DOHH2 (cell line): Measurements from ENCODE around the gene PLPP7.

Experiments
- EZH2phosphoT487 ChIP-seq: fragments of 200-600 bp; sonication (generic); IDR thresholded peaks from 2 replicates; pipeline ENCODE4 v1.6.1; 2017; ENCODE audit warnings: borderline replicate concordance, mild to moderate bottlenecking, antibody characterized with exemption, low read length, moderate library complexity, mixed read lengths
- TF ChIP-seq, protein P1 (sequence below): fragments of 200-600 bp; sonication (generic); IDR thresholded peaks from one replicate; pipeline ENCODE4 v1.5.1; 2014; ENCODE audit warnings: antibody characterized with exemption, mild to moderate bottlenecking, low read depth, low read length; ENCODE audit not compliant: poor library complexity, severe bottlenecking

- TF ChIP-seq, protein P1, sequence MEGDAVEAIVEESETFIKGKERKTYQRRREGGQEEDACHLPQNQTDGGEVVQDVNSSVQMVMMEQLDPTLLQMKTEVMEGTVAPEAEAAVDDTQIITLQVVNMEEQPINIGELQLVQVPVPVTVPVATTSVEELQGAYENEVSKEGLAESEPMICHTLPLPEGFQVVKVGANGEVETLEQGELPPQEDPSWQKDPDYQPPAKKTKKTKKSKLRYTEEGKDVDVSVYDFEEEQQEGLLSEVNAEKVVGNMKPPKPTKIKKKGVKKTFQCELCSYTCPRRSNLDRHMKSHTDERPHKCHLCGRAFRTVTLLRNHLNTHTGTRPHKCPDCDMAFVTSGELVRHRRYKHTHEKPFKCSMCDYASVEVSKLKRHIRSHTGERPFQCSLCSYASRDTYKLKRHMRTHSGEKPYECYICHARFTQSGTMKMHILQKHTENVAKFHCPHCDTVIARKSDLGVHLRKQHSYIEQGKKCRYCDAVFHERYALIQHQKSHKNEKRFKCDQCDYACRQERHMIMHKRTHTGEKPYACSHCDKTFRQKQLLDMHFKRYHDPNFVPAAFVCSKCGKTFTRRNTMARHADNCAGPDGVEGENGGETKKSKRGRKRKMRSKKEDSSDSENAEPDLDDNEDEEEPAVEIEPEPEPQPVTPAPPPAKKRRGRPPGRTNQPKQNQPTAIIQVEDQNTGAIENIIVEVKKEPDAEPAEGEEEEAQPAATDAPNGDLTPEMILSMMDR = no peak
- no peak for TF ChIP-seq EZH2phosphoT487
Observed at GRCh38 chr9:131309530-131310276, 20.2 kb downstream of the PLPP7 start.
